ENCODE results near the gene STX18.
"Not testable (repeated sequence)": the region's sequence is repeated elsewhere in the genome, so short reads cannot be mapped to it uniquely, and the experiment has no call there.

STX18 gene

DNA sequence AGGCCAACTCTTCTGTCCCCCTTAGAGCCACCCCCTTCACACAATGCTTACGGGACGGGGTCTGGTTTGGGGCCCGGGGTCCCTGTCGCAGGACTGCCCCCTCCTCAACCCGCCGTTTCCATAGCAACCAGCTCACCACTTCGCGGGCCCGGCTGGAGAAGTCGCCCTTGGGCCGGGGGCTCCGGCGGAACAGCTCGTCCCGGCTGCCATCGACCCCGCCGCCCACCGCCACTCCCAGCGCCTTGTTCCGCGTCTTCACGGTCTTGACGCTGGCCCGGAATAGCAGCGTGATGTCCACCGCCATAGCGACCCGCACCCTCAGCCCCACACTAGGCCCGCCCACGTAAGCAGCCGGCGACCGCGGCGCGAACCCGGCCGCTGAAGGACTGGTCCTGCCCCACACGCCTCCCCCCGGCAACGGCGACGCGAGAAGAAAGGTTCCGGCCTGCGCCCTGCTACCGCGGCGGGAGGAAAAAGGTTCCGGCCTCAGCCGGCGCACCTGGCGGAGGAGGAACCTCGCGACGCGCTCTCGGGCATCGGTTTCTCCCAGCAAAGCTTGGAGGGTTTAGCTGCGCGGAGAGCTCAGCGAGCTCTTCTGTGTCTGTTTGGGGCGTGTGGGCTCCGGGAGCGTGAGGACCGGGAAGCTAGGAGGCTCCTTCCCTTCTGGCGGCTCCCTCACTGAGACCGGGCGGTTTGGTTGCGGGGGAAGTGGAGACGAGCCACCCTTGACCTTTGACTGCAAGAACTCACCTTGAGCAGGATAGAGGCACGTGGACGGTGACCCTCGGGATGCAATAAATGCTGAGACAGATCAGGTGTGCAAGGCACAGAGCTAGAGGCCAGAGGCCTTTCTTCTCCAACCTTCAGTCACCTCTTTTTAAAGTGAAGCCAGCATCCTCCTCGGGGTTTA, at the start of gene STX18:
Gene STX18 (minus strand): TSS at position 388 of the 910 bp plus-strand sequence. CDS start 84 bp downstream, at position 304.
- peak; percentile 79 to 86 (median 84) for DNase-seq (ENCODE audit: low read depth in 3 of 3)

DNA sequence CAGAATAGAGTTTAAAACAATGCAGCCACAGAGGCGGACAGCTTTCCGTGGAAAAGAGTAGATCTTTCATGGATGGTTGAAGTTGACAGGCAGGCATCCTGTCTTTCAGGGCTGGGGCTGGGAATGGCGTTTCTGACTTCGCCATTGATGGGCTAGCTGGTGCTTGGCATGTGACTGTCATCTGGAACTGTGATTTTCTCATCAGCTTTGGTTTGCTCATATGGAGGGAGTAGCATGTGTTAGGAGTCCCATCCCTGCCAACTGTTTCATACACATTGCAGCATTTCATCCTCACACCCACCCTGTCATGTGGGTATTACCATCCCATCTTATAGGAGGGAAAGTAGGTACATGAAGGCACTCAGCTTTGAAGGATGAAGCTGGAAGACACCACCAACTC, 49.2 kb upstream of the STX18 start:
- no peak for DNase-seq (ENCODE audit: low read depth in 3 of 3)

DNA sequence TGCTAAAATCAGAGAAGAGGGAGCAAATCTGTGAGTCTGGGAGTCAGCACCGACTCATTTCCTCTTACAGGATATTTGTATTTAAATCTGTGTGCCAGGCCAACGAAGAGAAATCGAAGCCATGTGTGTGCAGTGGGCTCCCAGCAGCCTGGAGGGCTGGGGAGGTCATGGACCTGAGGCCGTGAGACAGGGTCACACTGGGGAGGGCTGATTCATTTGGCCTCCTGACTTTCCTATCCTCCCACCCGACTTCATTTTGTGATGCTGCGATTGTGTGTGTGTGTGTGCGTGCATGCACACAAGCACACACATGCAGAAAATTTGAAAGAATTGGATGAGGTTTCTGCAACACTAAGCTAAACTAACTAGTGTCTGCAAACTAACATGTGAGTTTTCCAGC, 48.7 kb upstream of the STX18 start:
- no peak for DNase-seq (ENCODE audit: low read depth in 3 of 3)

DNA sequence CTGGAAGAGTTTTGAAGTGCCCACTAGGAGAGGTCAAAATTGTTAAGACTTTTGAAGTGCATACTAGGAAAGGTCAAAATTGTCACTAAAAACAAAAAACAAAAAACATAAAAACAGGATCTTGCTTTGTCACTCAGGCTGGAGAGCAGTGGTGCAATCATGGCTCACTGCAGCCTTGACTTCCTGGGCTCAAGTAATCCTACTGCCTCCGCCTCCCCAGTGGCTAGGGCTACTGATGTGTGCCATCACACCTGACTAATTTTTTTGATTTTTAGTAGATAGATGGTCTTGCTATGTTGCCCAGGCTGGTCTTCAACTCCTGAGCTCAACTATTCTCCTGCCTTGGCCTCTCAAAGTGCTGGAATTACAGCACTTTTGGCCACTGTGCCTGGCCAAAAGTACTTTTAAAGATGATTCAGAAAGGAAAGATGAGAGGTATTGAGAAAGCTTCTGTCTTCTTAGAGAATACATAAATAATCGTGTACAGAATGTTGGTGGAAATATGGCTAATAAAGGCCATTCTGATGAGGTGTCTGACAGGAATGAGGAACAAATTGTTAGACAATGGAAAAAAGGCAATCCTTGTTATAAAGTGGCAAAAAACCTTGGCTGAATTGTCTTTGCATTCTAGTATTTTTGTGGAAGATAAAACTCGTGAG, 43.3 kb upstream of the STX18 start:
- DNase-seq (ENCODE audit: low read depth in 3 of 3): no peak

DNA sequence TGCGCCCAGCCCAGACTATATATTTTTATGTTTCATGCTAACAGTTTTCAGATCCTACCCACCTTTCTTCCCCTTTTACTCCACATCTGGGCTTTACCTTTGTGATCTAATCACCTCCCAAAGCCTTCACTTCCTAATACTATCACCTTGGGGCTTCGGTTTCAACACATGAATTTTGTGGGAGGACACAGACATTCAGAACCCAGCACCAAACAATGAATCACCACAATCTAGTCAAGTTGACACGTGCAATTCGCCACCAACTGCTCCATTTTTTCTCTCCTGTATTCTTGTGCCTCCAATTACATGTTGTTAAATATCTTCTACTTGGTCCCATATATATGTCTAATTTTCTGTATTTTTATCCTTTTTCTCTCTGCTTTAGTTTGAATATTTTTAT, 41.8 kb upstream of the STX18 start:
- DNase-seq (ENCODE audit: low read depth in 3 of 3): no peak

DNA sequence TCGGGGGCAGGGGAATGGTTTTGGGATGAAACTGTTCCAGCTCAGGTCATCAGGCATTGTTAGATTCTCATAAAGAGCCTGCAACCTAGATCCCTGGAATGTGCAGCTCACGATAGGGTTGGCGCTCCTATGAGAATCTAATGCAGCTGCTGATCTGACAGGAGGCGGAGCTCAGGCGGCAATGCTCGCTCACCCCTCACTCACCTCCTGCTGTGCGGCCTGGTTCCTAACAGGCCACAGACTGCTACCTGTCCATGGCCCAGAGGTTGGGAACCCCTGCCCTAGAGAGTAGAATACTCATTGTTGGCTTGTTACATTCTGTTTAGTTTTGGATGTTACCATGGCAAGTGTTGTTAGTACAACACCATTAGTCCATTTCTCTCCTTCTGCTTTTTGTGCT, 40.8 kb upstream of the STX18 start:
- no peak for DNase-seq (ENCODE audit: low read depth in 3 of 3)

DNA sequence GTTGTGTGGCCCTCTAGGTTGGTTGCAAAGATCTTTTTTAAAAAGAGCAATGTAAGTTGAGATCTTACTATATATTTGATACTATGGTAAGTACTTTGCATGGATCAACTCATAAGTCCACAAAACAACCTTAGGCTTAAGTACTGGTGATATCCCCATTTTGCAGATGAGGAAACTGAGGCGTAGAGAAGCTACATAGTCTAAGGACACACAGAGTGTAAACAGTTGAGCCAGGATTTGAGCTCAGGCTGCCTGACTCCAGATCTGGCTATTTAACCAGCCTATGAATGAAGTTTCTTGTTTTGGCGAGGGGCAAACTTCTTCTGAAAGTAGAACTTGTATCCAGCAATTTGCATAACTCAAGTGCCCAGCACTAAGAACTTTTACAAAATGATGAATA, 38.6 kb upstream of the STX18 start:
- DNase-seq (ENCODE audit: low read depth in 3 of 3): no peak

DNA sequence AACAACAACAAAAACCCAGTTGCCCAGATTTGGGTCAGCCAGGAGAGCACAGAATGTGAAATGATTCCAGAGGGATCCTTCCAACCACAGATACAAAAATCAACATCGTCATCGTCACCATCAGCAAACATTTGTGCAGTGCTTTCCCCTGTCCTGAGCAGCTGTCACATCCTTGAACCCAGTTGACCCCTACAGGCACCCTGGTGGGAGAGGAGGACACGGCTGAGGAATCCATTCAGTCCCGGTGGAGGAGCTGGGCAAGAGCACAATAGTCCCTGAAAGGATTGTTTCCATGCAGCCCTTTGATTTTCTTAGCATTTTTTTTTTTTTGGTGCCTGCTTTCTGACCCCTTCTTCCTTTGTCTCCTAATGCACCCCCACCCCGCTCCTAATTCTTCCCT, 37.1 kb upstream of the STX18 start:
- no peak for DNase-seq (ENCODE audit: low read depth in 3 of 3)

DNA sequence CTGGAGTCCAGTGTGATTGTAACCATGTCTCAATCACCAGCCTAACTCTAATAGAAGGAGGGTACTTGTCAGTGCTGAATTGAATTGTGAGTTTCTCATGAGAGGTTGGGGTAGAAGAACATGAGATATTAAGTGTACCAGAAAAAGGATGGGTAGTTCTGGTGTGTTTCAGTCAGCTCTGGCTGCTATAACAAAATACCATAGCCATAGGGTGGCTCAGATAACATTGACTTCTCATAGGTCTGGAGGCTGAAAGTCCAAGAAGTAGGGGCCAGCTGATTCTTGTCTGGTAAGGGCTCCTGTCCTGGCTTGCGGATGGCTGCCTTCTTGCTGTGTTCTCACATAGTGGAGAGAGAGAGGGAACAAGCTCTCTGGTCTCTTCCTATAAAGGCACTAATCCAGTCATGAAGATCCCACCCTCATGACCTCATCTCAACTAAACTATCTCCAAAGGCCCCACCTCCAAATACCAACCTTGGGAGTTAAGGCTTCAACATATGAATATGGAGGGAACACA, 35.6 kb upstream of the STX18 start:
- no peak for DNase-seq (ENCODE audit: low read depth in 3 of 3)

DNA sequence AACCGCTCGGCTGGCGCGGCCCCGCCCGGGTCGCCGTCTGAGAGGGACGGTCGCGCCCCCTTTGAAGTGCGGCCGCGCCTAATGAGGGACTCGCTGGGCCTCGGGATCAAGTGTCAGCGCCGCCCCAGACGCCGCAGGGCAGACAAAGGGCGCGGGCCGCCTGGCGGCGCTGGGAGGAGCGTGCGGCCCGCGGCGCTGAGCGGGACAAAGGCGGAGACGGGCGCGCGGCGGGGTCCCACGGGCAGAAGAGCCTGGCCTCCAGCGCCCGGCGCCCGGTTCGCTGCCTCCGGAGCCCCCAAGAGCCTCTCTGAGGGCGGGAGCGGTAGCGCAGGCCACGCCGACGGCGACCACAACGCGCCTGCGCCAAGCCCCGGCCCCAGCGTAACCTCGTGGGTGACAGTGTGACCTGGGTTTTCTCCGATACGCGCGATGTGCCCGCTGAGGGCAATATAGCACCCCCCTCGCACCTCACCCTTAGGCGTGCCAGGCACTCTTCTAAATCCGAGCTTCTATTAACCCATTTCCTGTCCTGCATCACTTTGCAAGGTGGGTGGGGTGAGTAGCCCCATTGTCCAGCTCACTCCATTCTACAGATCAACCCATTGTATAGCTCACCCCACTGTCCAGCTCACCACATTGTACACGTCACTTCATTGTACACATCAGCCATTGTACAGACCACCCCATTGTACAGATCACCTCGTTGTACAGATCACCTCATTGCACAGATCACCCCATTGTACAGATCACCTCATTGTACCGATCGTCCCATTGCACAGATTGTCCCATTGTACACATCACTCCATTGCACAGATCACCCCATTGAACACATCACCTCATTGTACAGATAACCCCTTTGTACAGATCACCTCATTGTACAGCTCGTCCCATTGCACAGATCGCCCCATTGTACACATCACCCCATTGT, 33.7 kb upstream of the STX18 start:
- peak; percentile 22 to 55 (median 46) for DNase-seq (ENCODE audit: low read depth in 3 of 3)

DNA sequence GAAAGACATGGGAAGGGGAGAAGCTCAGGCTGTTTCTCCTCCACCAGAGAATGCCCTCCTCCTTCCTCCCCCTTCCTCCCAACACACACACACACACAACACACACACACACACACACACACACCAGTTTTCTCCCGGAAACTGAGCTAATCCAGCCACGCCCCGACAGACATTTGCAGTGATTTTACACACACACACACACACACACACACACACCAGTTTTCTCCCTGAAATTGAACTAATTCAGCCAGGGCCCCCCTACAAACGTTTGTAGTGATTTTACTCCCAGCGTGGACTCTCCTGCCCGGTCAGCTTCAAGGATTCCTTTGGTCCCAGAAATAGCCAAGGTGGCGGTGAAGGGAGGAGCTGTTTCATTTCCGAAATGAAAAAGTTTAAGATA, 32.9 kb upstream of the STX18 start:
- DNase-seq (ENCODE audit: low read depth in 3 of 3): no peak

DNA sequence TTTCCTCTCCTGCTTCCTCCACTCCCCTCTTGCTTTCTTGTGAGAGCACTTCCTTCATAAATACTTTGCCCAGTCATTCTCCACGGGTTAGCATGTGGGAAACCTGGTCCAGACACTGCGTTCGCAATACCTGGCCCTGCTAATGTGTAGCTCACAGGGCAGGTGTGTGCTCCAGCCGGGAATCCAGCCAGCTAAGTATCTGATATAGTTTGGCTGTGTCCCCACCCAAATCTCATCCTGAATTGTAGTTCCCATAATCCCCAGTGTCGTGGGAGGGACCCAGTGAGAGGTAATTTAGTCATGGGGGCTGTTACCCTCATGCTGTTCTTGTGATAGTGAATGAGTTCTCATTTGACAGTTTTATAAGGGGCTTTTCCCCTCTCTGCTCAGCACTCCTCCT, 32.2 kb upstream of the STX18 start:
- no peak for DNase-seq (ENCODE audit: low read depth in 3 of 3)

DNA sequence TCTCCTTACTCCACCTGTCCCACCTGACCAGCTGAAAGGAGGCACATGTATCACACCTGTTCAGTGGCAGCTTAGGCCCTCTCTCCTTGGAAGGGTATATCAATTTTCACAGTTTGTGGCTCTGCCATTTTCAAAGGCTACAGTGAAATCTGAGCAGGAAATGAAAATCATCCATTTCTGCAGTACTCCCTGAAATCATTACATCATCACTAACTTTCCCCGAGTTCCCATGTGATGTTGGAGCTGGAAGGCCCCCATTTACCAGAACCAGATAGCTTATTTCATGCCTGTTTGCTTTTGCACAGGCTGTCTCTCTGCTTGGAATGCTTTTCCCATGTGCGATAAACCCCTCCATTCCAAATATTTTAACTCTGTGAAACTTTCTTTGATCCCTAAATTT, 31.0 kb upstream of the STX18 start:
- no peak for DNase-seq (ENCODE audit: low read depth in 3 of 3)

DNA sequence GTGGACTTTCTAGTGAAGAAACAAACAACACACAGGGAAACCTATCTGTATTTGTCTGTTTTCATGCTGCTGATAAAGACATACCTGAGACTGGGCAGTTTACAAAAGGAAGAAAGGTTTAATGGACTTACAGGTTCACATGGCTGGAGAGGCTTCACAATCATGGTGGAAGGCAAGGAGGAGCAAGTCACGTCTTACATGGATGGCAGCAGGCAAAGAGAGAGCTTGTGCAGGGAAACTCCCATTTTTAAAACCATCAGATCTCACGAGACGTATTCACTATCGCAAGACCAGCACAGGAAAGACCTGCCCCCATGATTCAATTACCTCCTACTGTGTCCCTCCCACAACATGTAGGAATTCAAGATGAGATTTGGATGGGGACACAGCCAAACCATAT, 28.0 kb upstream of the STX18 start:
- not testable (repeated sequence) for DNase-seq (ENCODE audit: low read depth in 3 of 3)

DNA sequence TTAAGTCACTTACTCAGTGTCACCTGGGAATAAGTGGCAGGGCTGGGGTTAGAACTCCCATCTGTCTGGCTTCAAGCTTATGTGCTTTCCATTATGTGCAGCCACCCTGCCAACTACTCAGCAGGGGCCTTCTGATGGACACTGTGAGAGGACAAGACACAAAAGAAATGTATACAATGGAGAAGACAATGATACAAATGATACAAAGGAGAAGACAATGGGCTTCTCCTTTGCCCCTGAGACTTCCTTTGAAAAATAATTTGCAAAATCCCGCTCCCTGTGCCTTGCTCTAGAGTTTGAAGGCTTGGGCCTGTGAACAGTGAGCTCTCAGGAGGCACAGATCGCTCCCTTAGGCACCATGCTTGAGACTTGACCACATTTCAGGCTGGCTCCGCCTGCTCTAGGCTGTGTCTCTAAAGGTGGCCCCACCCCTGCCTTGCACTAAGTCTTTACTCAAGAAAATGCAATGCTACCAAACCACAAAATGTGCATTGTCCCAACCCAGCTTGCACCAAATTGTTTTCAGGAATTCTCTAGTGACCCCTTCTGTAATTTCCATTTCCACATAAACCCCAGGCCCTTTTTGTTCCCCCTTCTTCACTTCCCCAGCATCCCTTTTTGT, 27.1 kb upstream of the STX18 start:
- no peak for DNase-seq (ENCODE audit: low read depth in 3 of 3)

DNA sequence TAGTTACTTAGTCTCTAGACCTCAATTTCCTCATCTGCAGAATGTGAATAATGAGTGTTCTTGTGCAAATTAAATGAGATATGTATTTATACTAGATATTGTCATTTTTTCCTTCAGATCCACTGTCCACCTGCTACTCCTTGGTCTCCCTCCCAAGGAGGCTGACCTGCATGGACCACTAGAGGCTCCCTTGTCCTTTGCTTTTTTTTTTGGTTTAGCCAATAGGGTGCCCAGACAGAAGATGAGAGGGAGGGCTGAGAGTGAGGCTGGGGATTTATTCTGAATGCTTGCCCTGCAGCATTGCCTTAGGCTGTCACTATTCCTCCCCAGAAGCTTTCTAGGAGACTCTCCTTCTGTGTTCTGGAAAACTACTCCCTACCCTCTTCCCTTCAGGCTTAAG, 24.5 kb upstream of the STX18 start:
- not testable (repeated sequence) for DNase-seq (ENCODE audit: low read depth in 3 of 3)

DNA sequence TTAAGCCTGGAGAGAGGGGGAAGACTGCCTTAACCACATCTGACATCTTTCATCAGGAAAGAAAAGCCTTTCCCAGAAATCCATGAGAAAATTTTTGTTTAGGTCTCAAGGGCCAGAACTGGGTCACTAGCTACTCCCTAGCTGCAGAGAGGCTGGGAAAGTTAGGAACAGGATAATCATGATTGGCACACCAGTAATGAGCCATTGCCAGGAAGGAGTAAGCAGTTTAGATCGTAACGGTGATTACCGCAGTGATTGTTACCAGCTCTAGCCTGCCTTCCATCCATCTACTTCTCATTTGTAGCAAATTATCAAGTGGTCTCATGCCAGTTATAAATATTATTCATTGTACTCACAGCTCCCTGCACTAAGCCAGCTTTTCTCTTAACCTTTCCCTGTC, 22.7 kb upstream of the STX18 start:
- DNase-seq (ENCODE audit: low read depth in 3 of 3): no peak

DNA sequence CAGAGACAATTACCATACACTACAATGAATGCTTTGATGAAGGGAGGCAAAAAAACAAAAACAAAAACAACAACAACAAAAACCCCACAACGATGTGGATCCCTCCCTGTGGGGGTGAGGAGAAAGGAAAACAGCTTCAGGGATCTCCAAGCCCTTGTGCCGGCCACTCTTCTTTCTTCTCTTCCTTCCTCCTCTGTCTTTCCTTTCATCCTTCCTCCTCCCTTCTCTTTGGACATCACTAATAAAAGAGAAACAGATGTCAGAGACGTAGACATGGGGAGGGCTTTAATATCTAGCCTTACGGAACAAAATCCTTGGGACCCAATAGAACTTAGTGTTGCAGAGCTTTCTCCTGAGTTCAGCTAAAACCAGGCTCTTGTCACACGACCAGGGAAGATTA, 18.8 kb upstream of the STX18 start:
- DNase-seq (ENCODE audit: low read depth in 3 of 3): no peak

DNA sequence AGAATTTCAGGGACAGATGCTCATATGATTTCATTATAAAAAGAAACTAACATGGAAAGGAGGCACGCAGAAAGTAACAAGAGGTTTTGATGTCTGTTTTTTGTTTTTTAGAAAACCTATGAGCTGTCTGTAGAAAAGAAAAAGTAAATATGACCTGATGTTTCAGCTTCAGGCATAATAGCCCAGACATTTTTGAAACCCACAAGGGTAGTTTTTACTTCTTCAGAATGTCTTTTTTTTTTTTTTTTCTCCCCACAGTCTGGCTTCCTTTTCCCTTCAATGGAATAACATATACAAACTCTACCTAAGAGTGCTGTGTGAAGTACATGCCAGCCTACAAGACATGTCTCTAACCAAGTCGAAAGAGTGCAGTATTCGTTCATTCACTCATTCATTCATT, 18.3 kb upstream of the STX18 start:
- no peak for DNase-seq (ENCODE audit: low read depth in 3 of 3)

DNA sequence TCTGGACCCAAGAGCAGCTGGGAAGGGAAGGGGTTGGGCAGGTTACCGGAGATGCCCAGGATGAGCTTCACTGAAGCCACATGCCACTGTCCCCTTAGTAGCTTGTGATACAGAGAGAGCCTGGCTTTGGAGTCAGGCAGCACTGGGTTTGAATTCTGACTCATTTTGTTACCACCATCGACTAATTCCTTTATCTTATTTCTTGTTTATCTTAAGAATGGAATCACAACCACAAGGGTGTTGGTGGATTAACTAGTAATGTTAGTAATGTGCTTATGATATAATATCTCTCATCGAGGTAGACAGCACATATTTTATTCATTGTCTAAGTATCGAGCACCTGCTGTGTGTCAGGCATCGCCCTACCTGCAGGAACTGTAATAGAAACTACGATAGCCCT, 17.7 kb upstream of the STX18 start:
- no peak for DNase-seq (ENCODE audit: low read depth in 3 of 3)

DNA sequence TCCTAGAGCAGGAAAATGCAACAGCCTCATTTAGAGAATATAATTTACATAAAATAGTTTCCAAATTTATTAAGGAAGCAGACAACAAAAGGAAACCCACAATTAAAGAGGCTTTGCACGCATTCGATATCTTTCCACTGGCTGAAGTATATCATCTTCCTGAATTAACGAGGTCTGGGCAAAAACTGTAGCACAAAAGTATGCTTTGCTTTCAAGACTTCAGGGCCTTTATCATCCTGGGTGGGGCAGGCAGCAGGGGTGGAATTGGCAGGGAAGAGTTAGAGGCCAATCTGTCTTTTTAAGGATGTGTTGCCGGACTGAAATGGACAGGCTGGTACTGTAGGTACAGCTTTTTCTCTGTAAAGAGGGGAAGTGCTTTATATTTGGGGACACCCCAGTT, 17.0 kb upstream of the STX18 start:
- no peak for DNase-seq (ENCODE audit: low read depth in 3 of 3)

DNA sequence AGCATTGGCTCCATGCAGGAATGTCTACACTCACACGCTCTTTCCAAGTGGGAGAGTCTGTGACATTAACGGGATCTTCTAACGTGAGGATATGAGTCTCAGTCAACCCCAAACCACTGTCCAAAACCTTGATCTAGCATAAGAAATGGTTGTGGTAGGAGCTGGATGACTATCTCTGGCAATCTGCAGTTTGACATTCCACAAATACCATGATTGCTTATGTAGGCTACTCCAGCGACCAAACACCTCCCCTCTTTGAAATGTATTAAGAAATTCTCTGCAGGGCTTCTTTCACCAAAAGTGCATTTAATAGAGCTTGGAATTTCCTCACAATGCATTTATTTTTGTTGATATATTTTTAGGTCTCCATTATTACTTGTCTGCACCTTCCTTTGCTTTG, 14.1 kb upstream of the STX18 start:
- no peak for DNase-seq (ENCODE audit: low read depth in 3 of 3)

Data from stimulated activated CD4-positive, alpha-beta T cell treated with anti-CD3 and anti-CD28 coated beads, TNF-alpha, amount 100 ng/mL, for 24 hours (primary cell).